Fibroblast of pulmonary artery (primary cell): ENCODE results near the gene PRR5L.

ENCODE experiments used
- DNase-seq: peaks from one replicate; pipeline ENCODE4 v3.0.0-alpha.2; 2010; ENCODE audit warnings: low read depth
- H3K4me3 ChIP-seq: replicated peaks from 2 replicates; pipeline ENCODE4 v1.5.1; 2011; ENCODE audit warnings: low read depth, mild to moderate bottlenecking, control low read depth, low read length, moderate library complexity
- CTCF ChIP-seq: IDR thresholded peaks from 2 replicates; pipeline ENCODE4 v1.5.1; 2011; ENCODE audit warnings: mild to moderate bottlenecking, control low read depth, low read length, inconsistent platforms; ENCODE audit errors: missing control alignments

The PRR5L gene

DNA sequence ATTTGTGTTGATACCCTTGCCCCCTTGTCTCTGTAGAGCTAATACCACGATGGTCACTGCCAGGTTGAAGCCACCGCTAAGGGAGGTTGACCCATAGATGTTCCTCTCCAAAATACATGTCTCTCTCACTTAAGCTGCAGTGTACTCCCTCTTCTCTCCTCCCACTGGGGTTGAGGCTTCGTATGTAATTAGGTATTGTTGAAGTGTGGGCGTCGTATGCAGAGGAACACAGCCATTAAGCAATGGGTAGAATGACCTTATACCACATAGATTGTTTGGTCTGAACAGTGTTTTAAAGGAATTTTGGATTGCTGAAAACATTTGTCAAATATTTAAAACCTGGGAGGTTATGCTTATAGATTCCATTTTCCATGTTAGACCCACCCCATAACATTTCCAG is 142.0 kb downstream of the PRR5L start:
- no peak for TF ChIP-seq CTCF
- no peak overlapping the region for H3K4me3 ChIP-seq
- DNase-seq, result no peak

- no peak overlapping the region for H3K4me3 ChIP-seq
- no peak for TF ChIP-seq CTCF
- no peak for DNase-seq
Measured at GRCh38 chr11:36441610-36442208, 145.6 kb downstream of the PRR5L start.

- no peak for TF ChIP-seq CTCF
- no peak for DNase-seq
- H3K4me3 ChIP-seq, result no peak overlapping the region
Measured at GRCh38 chr11:36443661-36444060, 147.6 kb downstream of the PRR5L start.

DNA sequence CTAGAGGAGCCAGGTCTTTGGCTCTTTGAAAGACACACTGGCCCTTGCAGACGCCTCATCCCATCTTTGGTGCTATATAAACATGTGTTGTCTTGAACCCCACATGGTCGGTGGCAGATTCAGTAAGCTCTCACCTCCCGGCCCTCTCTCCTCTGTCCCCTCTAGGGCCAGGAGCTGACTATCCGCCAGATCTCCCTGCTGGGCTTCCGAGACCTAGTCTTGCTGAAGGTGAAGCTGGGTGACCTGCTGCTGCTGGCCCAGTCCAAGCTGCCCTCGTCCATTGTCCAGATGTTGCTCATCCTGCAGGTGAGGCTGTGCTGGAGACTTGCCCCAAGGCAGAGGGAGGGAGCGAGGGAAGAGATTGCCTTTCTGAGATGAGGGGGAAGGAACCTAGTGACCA is 150.0 kb downstream of the PRR5L start:
- no peak for DNase-seq
- H3K4me3 ChIP-seq, result no peak overlapping the region
- no peak for TF ChIP-seq CTCF

- no peak for TF ChIP-seq CTCF
- H3K4me3 ChIP-seq, result no peak overlapping the region
- peak; percentile 32 for DNase-seq
Measured at GRCh38 chr11:36447514-36447913, 151.4 kb downstream of the PRR5L start.

DNA sequence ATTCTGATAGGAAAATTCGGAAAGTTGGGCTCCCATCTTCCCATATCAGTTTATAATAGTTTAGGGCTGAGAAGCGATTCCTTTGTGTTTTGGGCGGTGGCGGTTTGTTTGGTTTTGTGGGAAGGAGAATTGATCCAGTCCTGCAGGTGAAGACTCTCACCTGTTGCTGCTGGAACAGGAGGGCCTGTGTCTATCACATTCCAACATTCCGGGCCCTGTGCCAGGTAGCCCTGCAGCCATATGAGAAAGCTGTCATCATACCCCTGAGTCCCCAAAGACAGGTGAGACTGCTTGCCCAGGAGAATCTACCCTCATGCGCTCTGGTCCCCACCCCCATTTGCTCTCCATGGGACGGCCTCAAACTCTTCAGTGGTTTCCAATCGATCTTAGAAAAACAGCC is 151.9 kb downstream of the PRR5L start:
- no peak for DNase-seq
- no peak overlapping the region for H3K4me3 ChIP-seq
- no peak for TF ChIP-seq CTCF

GRCh38 chr11:36449561-36450096 is 153.5 kb downstream of the PRR5L start:
- TF ChIP-seq CTCF, result no peak
- DNase-seq, result peak; percentile 23
- no peak overlapping the region for H3K4me3 ChIP-seq
